Measurements from ENCODE around the gene EGFL6.

- TF ChIP-seq POLR2AphosphoS5 (IDR thresholded peaks at IDR 0.05) (no peak), POLR2A (IDR thresholded peaks at IDR 0.05) (no peak), EP300 (IDR thresholded peaks at IDR 0.05) (no peak)
- TF ChIP-seq, protein P1, sequence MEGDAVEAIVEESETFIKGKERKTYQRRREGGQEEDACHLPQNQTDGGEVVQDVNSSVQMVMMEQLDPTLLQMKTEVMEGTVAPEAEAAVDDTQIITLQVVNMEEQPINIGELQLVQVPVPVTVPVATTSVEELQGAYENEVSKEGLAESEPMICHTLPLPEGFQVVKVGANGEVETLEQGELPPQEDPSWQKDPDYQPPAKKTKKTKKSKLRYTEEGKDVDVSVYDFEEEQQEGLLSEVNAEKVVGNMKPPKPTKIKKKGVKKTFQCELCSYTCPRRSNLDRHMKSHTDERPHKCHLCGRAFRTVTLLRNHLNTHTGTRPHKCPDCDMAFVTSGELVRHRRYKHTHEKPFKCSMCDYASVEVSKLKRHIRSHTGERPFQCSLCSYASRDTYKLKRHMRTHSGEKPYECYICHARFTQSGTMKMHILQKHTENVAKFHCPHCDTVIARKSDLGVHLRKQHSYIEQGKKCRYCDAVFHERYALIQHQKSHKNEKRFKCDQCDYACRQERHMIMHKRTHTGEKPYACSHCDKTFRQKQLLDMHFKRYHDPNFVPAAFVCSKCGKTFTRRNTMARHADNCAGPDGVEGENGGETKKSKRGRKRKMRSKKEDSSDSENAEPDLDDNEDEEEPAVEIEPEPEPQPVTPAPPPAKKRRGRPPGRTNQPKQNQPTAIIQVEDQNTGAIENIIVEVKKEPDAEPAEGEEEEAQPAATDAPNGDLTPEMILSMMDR (IDR thresholded peaks at IDR 0.05): no peak
These were observed at the start of gene EGFL6 for GRCh38 chrX:13569479-13570260.

Data from gastroesophageal sphincter (tissue), 3 donors.